Hepatocyte (in vitro differentiated cells): Measurements from ENCODE around the gene PTCD1. TPM values are rescaled to one million over a fixed set of nuclear protein-coding genes. Genes with fewer than 3 reads are reported as not detected.

Experiments used
- DNase-seq: peaks from one replicate; pipeline ENCODE4 v3.0.0-alpha.2; 2016; ENCODE audit warnings: low spot score
- H2AFZ ChIP-seq: fragments of 200-600 bp; sonication (generic); 2 replicates; pipeline ENCODE4 v1.6.0; 2016; ENCODE audit warnings: antibody characterized with exemption, mild to moderate bottlenecking
- H3K27ac ChIP-seq: fragments of 200-600 bp; sonication (generic); 2 replicates; pipeline ENCODE4 v1.5.1; 2016; ENCODE audit warnings: mild to moderate bottlenecking
- H3K27me3 ChIP-seq: fragments of 200-600 bp; sonication (generic); 2 replicates; pipeline ENCODE4 v1.6.1; 2016
- H3K36me3 ChIP-seq: fragments of 200-600 bp; sonication (generic); replicated peaks from 2 replicates; pipeline ENCODE4 v1.5.1; 2016; ENCODE audit warnings: low read depth; ENCODE audit not compliant: insufficient read depth
- H3K4me1 ChIP-seq: fragments of 200-600 bp; sonication (generic); 2 replicates; pipeline ENCODE4 v1.5.1; 2016; ENCODE audit warnings: mild to moderate bottlenecking, moderate library complexity; ENCODE audit not compliant: insufficient read depth
- H3K4me2 ChIP-seq: fragments of 200-600 bp; sonication (generic); 2 replicates; pipeline ENCODE4 v1.6.0; 2016
- H3K4me3 ChIP-seq: fragments of 200-600 bp; sonication (generic); 2 replicates; pipeline ENCODE4 v1.5.1; 2016; ENCODE audit warnings: mild to moderate bottlenecking
- H3K79me2 ChIP-seq: fragments of 200-600 bp; sonication (generic); 2 replicates; pipeline ENCODE4 v1.6.0; 2017; ENCODE audit warnings: mild to moderate bottlenecking
- H3K9me2 ChIP-seq: fragments of 200-600 bp; sonication (generic); replicated peaks from 2 replicates; pipeline ENCODE4 v1.6.0; 2017; ENCODE audit warnings: mild to moderate bottlenecking; ENCODE audit not compliant: insufficient read depth
- H3K9me3 ChIP-seq: fragments of 200-600 bp; sonication (generic); 2 replicates; pipeline ENCODE4 v1.5.1; 2016; ENCODE audit warnings: low read depth, mild to moderate bottlenecking
- H4K20me1 ChIP-seq: fragments of 200-600 bp; sonication (generic); 2 replicates; pipeline ENCODE4 v1.6.0; 2016; ENCODE audit warnings: mild to moderate bottlenecking; ENCODE audit not compliant: insufficient read depth, poor library complexity, severe bottlenecking
- EZH2 ChIP-seq: fragments of 200-600 bp; sonication (generic); IDR thresholded peaks from 2 replicates; pipeline ENCODE4 v1.6.1; 2016; ENCODE audit warnings: antibody characterized with exemption, mild to moderate bottlenecking, borderline replicate concordance
- EZH2phosphoT487 ChIP-seq: fragments of 200-600 bp; sonication (generic); IDR thresholded peaks from one replicate; pipeline ENCODE4 v1.6.1; 2018; ENCODE audit warnings: antibody characterized with exemption, mild to moderate bottlenecking, low read depth, moderate library complexity; ENCODE audit not compliant: unreplicated experiment, severe bottlenecking
- WGBS: methylation state at CpG from one replicate; pipeline ENCODE4 v1.1.6; 2016; ENCODE audit warnings: low lambda C conversion rate; ENCODE audit errors: missing lambda C conversion rate; 5-methylcytosine and 5-hydroxymethylcytosine counted together
- polyA plus RNA-seq: library from polyadenylated mRNA; unstranded; fragments of >200 nt; fragmentation: Nextera tagmentation; extraction: Ambion mirVana; gene quantifications from 2 replicates; pipeline ENCODE4 v1.2.1, GENCODE V29; 2016
- total RNA-seq: library from RNA; depleted of rRNA; stranded (reverse); fragments of >200 nt; gene quantifications from 2 replicates; pipeline ENCODE4 v1.2.3, GENCODE V29; 2014
- TF ChIP-seq, protein P1 (sequence below): fragments of 200-600 bp; sonication (generic); IDR thresholded peaks from 2 replicates; pipeline ENCODE4 v1.5.1; 2016; ENCODE audit warnings: antibody characterized with exemption, mild to moderate bottlenecking; ENCODE audit not compliant: poor library complexity

PTCD1 gene
- total and polyA plus RNA-seq, 2 experiments from 2014 or later = 10.8 to 11.3 TPM

DNA sequence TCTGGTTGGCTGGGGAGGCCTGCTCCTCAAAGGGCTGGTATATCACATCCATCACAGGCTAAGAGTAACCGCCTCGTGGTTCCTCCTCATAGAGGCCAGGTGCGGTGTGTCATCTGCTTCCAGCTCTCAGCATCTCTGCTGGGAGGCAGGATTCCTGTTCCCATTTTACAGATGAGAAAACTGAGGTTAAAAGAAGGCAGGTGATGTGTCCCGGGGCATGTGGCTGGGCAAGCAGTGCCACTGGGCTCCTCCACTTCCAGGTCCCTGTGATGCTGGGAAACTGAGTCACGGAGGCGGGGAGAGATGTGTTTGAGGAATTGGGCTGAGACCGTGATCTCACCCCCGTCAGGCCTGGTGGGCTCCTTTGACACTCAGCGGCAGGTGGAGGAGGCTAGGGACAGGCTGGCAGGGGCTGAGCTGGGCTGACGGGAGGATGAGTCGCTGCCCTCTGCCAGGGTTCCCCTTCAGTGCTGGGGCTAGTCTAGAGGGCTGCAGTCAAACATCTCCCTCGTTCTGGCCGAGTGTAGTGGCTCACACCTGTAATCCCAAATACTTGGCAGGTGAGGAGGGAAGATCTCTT is 54.7 kb downstream of the PTCD1 start:
- Histone ChIP-seq H4K20me1 (no peaks in the 10 kb centered on the region), H3K9me2 (no peaks in the 10 kb centered on the region), H2AFZ (no peak overlapping the region), H3K27me3 (no peaks in the 10 kb centered on the region), H3K4me3 (no peak overlapping the region), H3K36me3 (no peaks in the 10 kb centered on the region), H3K27ac (no peak overlapping the region), H3K4me1 (peaks cover 15% of the 10 kb centered on the region), H3K4me2 (no peak overlapping the region), H3K9me3 (no peaks in the 10 kb centered on the region), H3K79me2 (peaks cover 28% of the 10 kb centered on the region)
- TF ChIP-seq EZH2 (no peak), EZH2phosphoT487 (no peak)
- TF ChIP-seq, protein P1, sequence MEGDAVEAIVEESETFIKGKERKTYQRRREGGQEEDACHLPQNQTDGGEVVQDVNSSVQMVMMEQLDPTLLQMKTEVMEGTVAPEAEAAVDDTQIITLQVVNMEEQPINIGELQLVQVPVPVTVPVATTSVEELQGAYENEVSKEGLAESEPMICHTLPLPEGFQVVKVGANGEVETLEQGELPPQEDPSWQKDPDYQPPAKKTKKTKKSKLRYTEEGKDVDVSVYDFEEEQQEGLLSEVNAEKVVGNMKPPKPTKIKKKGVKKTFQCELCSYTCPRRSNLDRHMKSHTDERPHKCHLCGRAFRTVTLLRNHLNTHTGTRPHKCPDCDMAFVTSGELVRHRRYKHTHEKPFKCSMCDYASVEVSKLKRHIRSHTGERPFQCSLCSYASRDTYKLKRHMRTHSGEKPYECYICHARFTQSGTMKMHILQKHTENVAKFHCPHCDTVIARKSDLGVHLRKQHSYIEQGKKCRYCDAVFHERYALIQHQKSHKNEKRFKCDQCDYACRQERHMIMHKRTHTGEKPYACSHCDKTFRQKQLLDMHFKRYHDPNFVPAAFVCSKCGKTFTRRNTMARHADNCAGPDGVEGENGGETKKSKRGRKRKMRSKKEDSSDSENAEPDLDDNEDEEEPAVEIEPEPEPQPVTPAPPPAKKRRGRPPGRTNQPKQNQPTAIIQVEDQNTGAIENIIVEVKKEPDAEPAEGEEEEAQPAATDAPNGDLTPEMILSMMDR = no peak
- 96% methylated on average over 13 of the region's 13 CpGs for WGBS
- DNase-seq = no peak

DNA sequence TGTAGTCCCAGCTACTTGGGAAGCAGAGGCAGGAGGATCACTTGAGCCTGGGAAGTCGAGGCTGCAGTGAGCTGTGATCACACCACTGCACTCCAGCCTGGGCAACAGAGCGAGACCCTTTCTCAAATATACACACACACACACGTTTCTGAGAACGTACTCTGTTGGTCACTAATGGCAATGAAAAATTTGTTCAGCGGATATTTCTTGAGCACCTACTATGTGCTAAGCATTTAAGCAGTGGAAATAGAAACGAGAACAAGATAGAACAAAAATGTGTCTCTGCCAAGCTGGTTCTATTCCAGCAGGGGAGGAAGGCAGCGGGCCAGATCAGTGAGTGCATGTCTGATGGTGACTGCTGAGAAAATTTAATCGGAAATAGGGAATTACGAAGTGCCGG is 55.4 kb downstream of the PTCD1 start:
- Histone ChIP-seq H3K36me3 (no peaks in the 10 kb centered on the region), H3K9me2 (no peaks in the 10 kb centered on the region), H3K9me3 (no peaks in the 10 kb centered on the region), H3K4me1 (peaks cover 15% of the 10 kb centered on the region), H4K20me1 (no peaks in the 10 kb centered on the region), H3K27me3 (no peaks in the 10 kb centered on the region), H3K4me2 (no peak overlapping the region), H2AFZ (no peak overlapping the region), H3K27ac (no peak overlapping the region), H3K79me2 (peaks cover 29% of the 10 kb centered on the region), H3K4me3 (no peak overlapping the region)
- WGBS = 96% methylated on average over 10 of the region's 10 CpGs
- TF ChIP-seq, protein P1 = no peak
- no peak for TF ChIP-seq EZH2
- TF ChIP-seq EZH2phosphoT487 = no peak
- DNase-seq = no peak

DNA sequence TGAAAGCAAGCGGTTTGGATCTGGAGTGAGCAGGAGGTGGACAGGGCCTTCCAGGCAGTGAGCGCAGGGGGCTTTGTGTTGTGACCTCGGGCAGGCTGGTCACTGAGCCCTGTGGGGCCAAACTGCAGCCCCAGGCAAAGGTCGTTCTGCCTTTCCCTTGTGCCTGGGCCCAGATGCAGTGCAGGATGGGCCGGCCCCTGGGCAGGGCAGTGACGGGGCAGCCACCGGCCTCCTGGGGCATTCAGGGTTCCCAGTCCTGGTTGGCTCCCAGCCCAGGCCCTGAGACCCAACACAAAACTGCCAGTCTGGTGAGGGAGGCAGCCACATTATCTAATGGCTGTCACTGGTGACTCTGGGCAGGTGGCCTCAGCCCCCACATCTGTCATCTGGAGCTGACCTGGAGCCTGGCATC is 56.9 kb downstream of the PTCD1 start:
- peaks cover 34% of the 10 kb centered on the region for H3K79me2 ChIP-seq
- WGBS = 89% methylated on average over 4 of the region's 7 CpGs
- H3K4me1 ChIP-seq = peaks cover 15% of the 10 kb centered on the region
- H3K9me3 ChIP-seq = no peaks in the 10 kb centered on the region
- H2AFZ ChIP-seq = no peak overlapping the region
- no peaks in the 10 kb centered on the region for H3K9me2 ChIP-seq
- no peaks in the 10 kb centered on the region for H3K36me3 ChIP-seq
- no peak for TF ChIP-seq EZH2phosphoT487
- TF ChIP-seq, protein P1 = no peak
- no peak for TF ChIP-seq EZH2
- H3K27me3 ChIP-seq = no peaks in the 10 kb centered on the region
- DNase-seq = no peak
- H3K4me3 ChIP-seq = no peak overlapping the region
- H3K4me2 ChIP-seq = no peak overlapping the region
- H3K27ac ChIP-seq = no peak overlapping the region
- H4K20me1 ChIP-seq = no peaks in the 10 kb centered on the region
